Muscle layer of duodenum (tissue), 2 donors: Measurements from ENCODE around the gene MBTD1.
"Not testable (repeated sequence)": the region's sequence is repeated elsewhere in the genome, so short reads cannot be mapped to it uniquely, and the experiment has no call there.

ENCODE experiments used
- H3K27ac ChIP-seq: one replicate; pipeline ENCODE4 v1.7.0; 2013; ENCODE audit warnings: mild to moderate bottlenecking, low read length
- H3K27me3 ChIP-seq: one replicate; pipeline ENCODE4 v1.7.0; 2013; ENCODE audit warnings: low read depth, mild to moderate bottlenecking, control low read depth, low read length
- H3K36me3 ChIP-seq, 2 donors: one replicate each; pipeline ENCODE4 v1.7.0; 2013; ENCODE audit warnings: low read length in 2 of 2, control low read depth in 1 of 2, mild to moderate bottlenecking in 1 of 2; ENCODE audit not compliant: insufficient read depth in 2 of 2, control insufficient read depth in 1 of 2
- H3K4me1 ChIP-seq, 2 donors: one replicate each; pipeline ENCODE4 v1.7.0; 2013; ENCODE audit warnings: low read length in 2 of 2, mild to moderate bottlenecking in 2 of 2, control low read depth in 1 of 2, moderate library complexity in 1 of 2; ENCODE audit not compliant: insufficient read depth in 2 of 2, control insufficient read depth in 1 of 2
- H3K4me3 ChIP-seq, 2 donors: one replicate each; pipeline ENCODE4 v1.7.0; 2013; ENCODE audit warnings: low read length in 2 of 2, low read depth in 1 of 2, mild to moderate bottlenecking in 1 of 2
- H3K9me3 ChIP-seq, 2 donors: one replicate each; pipeline ENCODE4 v1.7.0; 2013; ENCODE audit warnings: low read length in 2 of 2, control low read depth in 1 of 2, mild to moderate bottlenecking in 1 of 2; ENCODE audit not compliant: control insufficient read depth in 1 of 2
- donor health status: healthy.

MBTD1 gene

GRCh38 chr17:51188271-51188833 lies 71.5 kb downstream of the MBTD1 start:
- H3K9me3 ChIP-seq = no peaks in the 10 kb centered on the region
- no peak overlapping the region for H3K27ac ChIP-seq
- peaks cover 44 to 46% of the 10 kb centered on the region in 2 donors for H3K36me3 ChIP-seq
- H3K4me1 ChIP-seq = peaks cover 0 to 4% of the 10 kb centered on the region in 2 donors
- no peaks in the 10 kb centered on the region for H3K27me3 ChIP-seq
- H3K4me3 ChIP-seq = no peak overlapping the region

- H3K4me3 ChIP-seq = no peak overlapping the region
- H3K36me3 ChIP-seq = peaks cover 34% of the 10 kb centered on the region in 2 donors
- H3K4me1 ChIP-seq = peaks cover 0 to 4% of the 10 kb centered on the region in 2 donors
- H3K9me3 ChIP-seq = no peaks in the 10 kb centered on the region
- no peaks in the 10 kb centered on the region for H3K27me3 ChIP-seq
- no peak overlapping the region for H3K27ac ChIP-seq
Measured at GRCh38 chr17:51185763-51186332, 74.0 kb downstream of the MBTD1 start.

GRCh38 chr17:51184124-51184523 lies 75.7 kb downstream of the MBTD1 start:
- Histone ChIP-seq H3K4me3 (no peak overlapping the region), H3K9me3 (no peaks in the 10 kb centered on the region), H3K27ac (no peak overlapping the region)

GRCh38 chr17:51180486-51180885 lies 79.4 kb downstream of the MBTD1 start:
- no peaks in the 10 kb centered on the region for H3K27me3 ChIP-seq
- peaks cover 0 to 4% of the 10 kb centered on the region in 2 donors for H3K4me1 ChIP-seq
- no peaks in the 10 kb centered on the region for H3K9me3 ChIP-seq
- H3K4me3 ChIP-seq = no peak overlapping the region
- no peak overlapping the region for H3K27ac ChIP-seq
- H3K36me3 ChIP-seq = peaks cover 17 to 20% of the 10 kb centered on the region in 2 donors

More at GRCh38 chr17:51184124-51184523, 75.7 kb downstream of the MBTD1 start:
- Histone ChIP-seq H3K27me3 (no peaks in the 10 kb centered on the region), H3K36me3 (peaks cover 28 to 30% of the 10 kb centered on the region in 2 donors), H3K4me1 (peaks cover 0 to 4% of the 10 kb centered on the region in 2 donors)

- not testable (repeated sequence) for H3K27me3 ChIP-seq, H3K9me3 ChIP-seq, H3K4me3 ChIP-seq, H3K27ac ChIP-seq, H3K4me1 ChIP-seq
- H3K36me3 ChIP-seq = peaks cover 25 to 34% of the 10 kb centered on the region in 2 donors
Measured at GRCh38 chr17:51172030-51172429, 87.8 kb downstream of the MBTD1 start.

GRCh38 chr17:51170736-51171135 lies 89.1 kb downstream of the MBTD1 start:
- Histone ChIP-seq H3K36me3 (peaks cover 25 to 34% of the 10 kb centered on the region in 2 donors), H3K4me3 (no peak overlapping the region), H3K4me1 (peaks cover 0 to 2% of the 10 kb centered on the region in 2 donors), H3K9me3 (no peaks in the 10 kb centered on the region), H3K27me3 (no peaks in the 10 kb centered on the region), H3K27ac (no peak overlapping the region)

GRCh38 chr17:51169340-51169739 lies 90.5 kb downstream of the MBTD1 start:
- Histone ChIP-seq H3K4me1 (peaks cover 0 to 7% of the 10 kb centered on the region in 2 donors), H3K9me3 (no peaks in the 10 kb centered on the region), H3K27me3 (no peaks in the 10 kb centered on the region), H3K36me3 (peaks cover 25 to 34% of the 10 kb centered on the region in 2 donors), H3K27ac (no peak overlapping the region), H3K4me3 (no peak overlapping the region)

- peaks cover 0 to 7% of the 10 kb centered on the region in 2 donors for H3K4me1 ChIP-seq
- peak overlapping the region; percentile 76 to 82 for H3K4me3 ChIP-seq
- peak overlapping the region; percentile 69 for H3K27ac ChIP-seq
- peaks cover 25 to 35% of the 10 kb centered on the region in 2 donors for H3K36me3 ChIP-seq
- no peaks in the 10 kb centered on the region for H3K9me3 ChIP-seq
- H3K27me3 ChIP-seq = no peaks in the 10 kb centered on the region
Measured at GRCh38 chr17:51166987-51167931, 92.6 kb downstream of the MBTD1 start.

- peak within 1 kb of the TSS; percentile 79 to 82 for H3K4me3 ChIP-seq
- H3K27ac ChIP-seq = peak within 1 kb of the TSS; percentile 97
- H3K36me3 ChIP-seq = peaks cover 29 to 35% of the 10 kb centered on the region in 2 donors
- H3K4me1 ChIP-seq = peaks cover 0 to 7% of the 10 kb centered on the region in 2 donors
- H3K27me3 ChIP-seq = no peaks in the 10 kb centered on the region
- no peaks in the 10 kb centered on the region for H3K9me3 ChIP-seq
Measured at GRCh38 chr17:51166198-51166986, 93.5 kb downstream of the MBTD1 start, which contains the start of gene NME2. NME2 (plus strand) TSS chr17:51166411; CDS start chr17:51166831, 420 bp downstream.

- Histone ChIP-seq H3K4me1 (peaks cover 0 to 7% of the 10 kb centered on the region in 2 donors), H3K27ac (peak overlapping the region; percentile 97), H3K4me3 (peak overlapping the region; percentile 79 to 82), H3K36me3 (peaks cover 28 to 35% of the 10 kb centered on the region in 2 donors), H3K27me3 (no peaks in the 10 kb centered on the region), H3K9me3 (no peaks in the 10 kb centered on the region)
Measured at GRCh38 chr17:51165680-51166197, 94.1 kb downstream of the MBTD1 start.
